Peyer's patch (tissue), 4 donors: Measurements from ENCODE around the gene OPA1. TPM values are rescaled to one million over a fixed set of nuclear protein-coding genes. Genes with fewer than 3 reads are reported as not detected.

Experiments
- DNase-seq, 3 donors: peaks; one replicate each; pipeline ENCODE4 v3.0.0-alpha.2; 2017 to 2019
- H3K27ac ChIP-seq, 4 donors: fragments of 200-600 bp; sonication (generic); one replicate each; pipeline ENCODE4 v1.5.1; 2016 to 2019
- H3K27me3 ChIP-seq, 2 donors: fragments of 200-600 bp; sonication (generic); one replicate each; pipeline ENCODE4 v1.5.1; 2019
- H3K36me3 ChIP-seq, 3 donors: fragments of 200-600 bp; sonication (generic); one replicate each; pipeline ENCODE4 v1.5.1; 2016 to 2019
- H3K4me1 ChIP-seq, 4 donors: fragments of 200-600 bp; sonication (generic); one replicate each; pipeline ENCODE4 v1.5.1; 2016 to 2019
- H3K4me3 ChIP-seq, 4 donors: fragments of 200-600 bp; sonication (generic); 1 replicate in 3 of 4; 2 replicates in 1 of 4; pipeline ENCODE4 v1.5.1; 2016 to 2019; ENCODE audit warnings: mild to moderate bottlenecking in 1 of 4
- H3K9me3 ChIP-seq, 4 donors: fragments of 200-600 bp; sonication (generic); one replicate each; pipeline ENCODE4 v1.5.1; 2016 to 2019; ENCODE audit warnings: mild to moderate bottlenecking in 1 of 4
- CTCF ChIP-seq, 6 experiments: fragments of 450-650 bp in 4 of 6; fragments of 200-600 bp in 2 of 6; sonication (generic) in 1 of 6; IDR thresholded peaks; one replicate each; pipeline ENCODE4 v1.5.1; 2017 to 2019; ENCODE audit warnings: antibody characterized with exemption in 6 of 6, mild to moderate bottlenecking in 3 of 6, moderate library complexity in 1 of 6
- POLR2A ChIP-seq, 2 donors: fragments of 450-650 bp; IDR thresholded peaks; one replicate each; pipeline ENCODE4 v1.5.1; 2017; ENCODE audit warnings: antibody characterized with exemption in 2 of 2, mild to moderate bottlenecking in 2 of 2, moderate library complexity in 2 of 2
- total RNA-seq, 4 donors: library from RNA; depleted of rRNA; stranded (reverse); fragments of >200 nt; gene quantifications; one replicate each; pipeline ENCODE4 v1.1.0, GENCODE V29; 2016

The OPA1 gene
- total RNA-seq, 4 donors from 2014 or later: 66.9 to 89.1 (median 78.0) TPM

GRCh38 chr3:193716150-193716549, 123.1 kb downstream of the OPA1 start:
- TF ChIP-seq CTCF (IDR thresholded peaks at IDR 0.05) (no peak), POLR2A (IDR thresholded peaks at IDR 0.05) (no peak)
- no peaks in the 10 kb centered on the region for H3K27me3 ChIP-seq
- H3K9me3 ChIP-seq: peaks cover 0 to 13% (median 4%) of the 10 kb centered on the region in 4 donors
- no peak overlapping the region for H3K27ac ChIP-seq
- no peaks in the 10 kb centered on the region for H3K4me1 ChIP-seq
- no peak for DNase-seq
- H3K36me3 ChIP-seq: no peaks in the 10 kb centered on the region
- H3K4me3 ChIP-seq: no peak overlapping the region

DNA sequence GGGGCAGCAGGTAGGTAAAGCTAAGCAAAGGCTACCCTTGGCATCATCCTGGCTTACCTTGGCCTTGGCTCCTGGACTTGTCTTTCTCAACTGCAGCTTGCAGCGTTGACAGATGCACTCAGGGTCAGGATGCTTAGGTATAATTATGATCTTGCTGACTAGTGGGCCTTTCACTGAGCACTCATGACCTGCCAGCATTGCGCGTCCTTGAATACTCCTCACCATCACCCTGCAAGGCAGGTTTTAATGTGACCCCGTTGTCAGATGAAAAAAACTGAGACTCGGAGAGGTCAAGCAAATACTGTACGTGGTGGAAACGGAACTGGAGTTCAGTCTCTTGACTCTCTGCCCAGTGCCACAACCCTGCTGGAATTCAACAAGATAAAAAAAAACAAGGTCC, 126.7 kb downstream of the OPA1 start:
- H3K4me3 ChIP-seq: no peak overlapping the region
- TF ChIP-seq CTCF (IDR thresholded peaks at IDR 0.05): no peak
- TF ChIP-seq POLR2A (IDR thresholded peaks at IDR 0.05): no peak
- H3K4me1 ChIP-seq: no peaks in the 10 kb centered on the region
- no peaks in the 10 kb centered on the region for H3K27me3 ChIP-seq
- no peak overlapping the region for H3K27ac ChIP-seq
- H3K9me3 ChIP-seq: peaks cover 0 to 6% (median 2%) of the 10 kb centered on the region in 4 donors
- no peak for DNase-seq
- H3K36me3 ChIP-seq: no peaks in the 10 kb centered on the region

DNA sequence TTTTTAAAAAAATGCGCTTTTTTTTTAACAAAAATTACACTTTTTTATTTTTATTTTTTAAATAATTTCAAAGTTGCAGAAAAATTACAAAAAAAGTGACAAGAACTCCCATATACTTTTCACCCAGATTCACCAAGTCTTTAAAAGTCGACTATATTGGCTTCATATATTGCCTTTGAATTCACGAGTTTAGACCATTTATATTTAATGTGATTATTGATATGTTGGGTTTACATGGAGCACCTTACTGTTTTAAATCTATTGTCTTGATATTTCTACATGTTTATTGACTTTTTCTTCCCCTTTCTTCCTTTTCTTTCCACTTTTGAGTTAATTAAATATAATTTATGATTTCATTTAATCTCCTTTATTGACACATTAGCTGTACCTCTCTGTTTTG, 127.2 kb downstream of the OPA1 start:
- no peak for TF ChIP-seq CTCF (IDR thresholded peaks at IDR 0.05)
- TF ChIP-seq POLR2A (IDR thresholded peaks at IDR 0.05): no peak
- no peak for DNase-seq
- no peaks in the 10 kb centered on the region for H3K27me3 ChIP-seq
- H3K36me3 ChIP-seq: no peaks in the 10 kb centered on the region
- peaks cover 0 to 2% (median under 1%) of the 10 kb centered on the region in 4 donors for H3K9me3 ChIP-seq
- no peaks in the 10 kb centered on the region for H3K4me1 ChIP-seq
- H3K27ac ChIP-seq: no peak overlapping the region
- no peak overlapping the region for H3K4me3 ChIP-seq

DNA sequence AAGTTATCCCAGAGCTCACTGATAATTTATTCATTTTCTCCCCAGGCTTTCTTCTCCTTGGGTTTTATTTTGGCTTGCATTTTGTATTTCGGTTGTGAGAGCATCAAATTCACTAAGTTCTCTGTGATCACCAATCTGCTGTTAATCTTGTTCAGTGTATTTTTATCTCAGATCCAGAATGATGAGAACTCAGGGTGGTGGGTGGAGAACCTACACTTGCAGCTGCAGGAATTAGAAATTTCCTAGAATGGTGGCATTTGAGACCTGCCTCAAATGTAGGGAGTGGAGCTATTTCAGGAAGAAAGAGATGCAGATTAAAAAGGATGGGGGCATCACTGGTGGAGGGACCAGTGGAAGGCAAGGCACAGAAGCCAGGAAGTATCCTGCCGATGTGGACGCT, 129.6 kb downstream of the OPA1 start:
- Histone ChIP-seq H3K36me3 (no peaks in the 10 kb centered on the region), H3K4me1 (no peaks in the 10 kb centered on the region), H3K27me3 (no peaks in the 10 kb centered on the region), H3K4me3 (no peak overlapping the region), H3K9me3 (no peaks in the 10 kb centered on the region), H3K27ac (no peak overlapping the region)
- TF ChIP-seq POLR2A (IDR thresholded peaks at IDR 0.05) (no peak), CTCF (IDR thresholded peaks at IDR 0.05) (no peak)
- no peak for DNase-seq

DNA sequence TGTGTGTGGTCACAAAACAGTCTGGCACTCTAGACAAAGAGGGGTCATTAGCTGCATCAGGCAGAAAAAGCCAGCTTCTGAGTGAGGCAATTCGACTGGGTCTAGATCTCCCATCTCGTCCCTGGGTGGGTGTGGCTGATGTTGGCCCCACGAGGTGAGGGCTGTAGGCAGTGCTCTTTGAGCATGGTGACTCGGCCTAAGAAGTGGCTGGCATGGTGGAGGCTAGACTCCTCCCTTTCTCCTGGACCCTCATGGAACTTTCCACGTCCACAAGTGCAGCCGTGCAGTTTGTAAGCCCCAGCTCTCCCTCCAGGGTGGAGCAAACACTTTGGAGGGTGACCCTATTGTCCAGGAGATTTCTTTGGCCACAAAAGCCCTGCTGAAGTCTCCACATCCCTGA, 134.1 kb downstream of the OPA1 start:
- H3K36me3 ChIP-seq: no peaks in the 10 kb centered on the region
- no peak overlapping the region for H3K27ac ChIP-seq
- H3K4me1 ChIP-seq: no peaks in the 10 kb centered on the region
- no peak for TF ChIP-seq POLR2A (IDR thresholded peaks at IDR 0.05)
- no peak for TF ChIP-seq CTCF (IDR thresholded peaks at IDR 0.05)
- DNase-seq: no peak
- no peak overlapping the region for H3K4me3 ChIP-seq
- no peaks in the 10 kb centered on the region for H3K9me3 ChIP-seq
- no peaks in the 10 kb centered on the region for H3K27me3 ChIP-seq

DNA sequence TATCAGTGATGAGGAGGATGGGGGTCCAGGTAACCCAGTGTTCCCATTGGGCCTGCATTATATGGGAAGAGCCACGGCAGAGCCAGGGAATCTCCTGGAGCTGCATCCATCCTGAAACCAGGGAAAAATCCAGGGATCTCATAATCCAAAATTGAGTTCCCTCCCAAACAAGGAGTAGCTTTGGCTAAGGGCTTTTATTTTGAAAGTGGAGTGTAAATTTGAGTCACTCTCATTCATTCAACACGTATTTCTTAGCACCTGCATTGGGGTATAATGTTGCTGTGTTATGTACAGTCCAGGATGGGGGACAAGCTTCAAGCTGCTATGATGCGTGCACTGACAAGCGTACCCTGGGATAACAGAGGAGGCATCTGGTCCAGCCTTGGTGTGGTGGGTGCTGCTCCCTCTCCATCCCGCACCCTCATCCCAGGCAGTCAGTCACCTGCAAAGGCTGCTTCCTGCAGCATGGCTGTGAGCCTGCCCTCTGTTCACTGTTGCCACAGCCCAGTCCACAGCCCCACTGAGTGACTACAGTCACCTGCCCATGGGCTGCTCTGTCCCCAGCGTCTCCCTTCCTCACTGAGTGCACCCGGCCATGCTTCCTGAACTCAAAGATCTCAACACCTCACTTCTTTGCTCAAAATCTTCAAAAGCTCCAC, 135.6 kb downstream of the OPA1 start:
- no peak for TF ChIP-seq POLR2A (IDR thresholded peaks at IDR 0.05)
- TF ChIP-seq CTCF (IDR thresholded peaks at IDR 0.05): no peak
- DNase-seq: no peak
- no peaks in the 10 kb centered on the region for H3K27me3 ChIP-seq
- H3K27ac ChIP-seq: no peak overlapping the region
- no peaks in the 10 kb centered on the region for H3K4me1 ChIP-seq
- H3K36me3 ChIP-seq: no peaks in the 10 kb centered on the region
- H3K9me3 ChIP-seq: no peaks in the 10 kb centered on the region
- H3K4me3 ChIP-seq: no peak overlapping the region
